ENCODE results near the gene LAPTM4A.
A peak's percentile ranks its signal among the peaks of the same experiment; 100 is the strongest.

The LAPTM4A gene

GRCh38 chr2:19993731-19994130 lies 57.7 kb downstream of the LAPTM4A start:
- H3K4me3 ChIP-seq (ENCODE audit: low read depth, low read length), result no peak overlapping the region
- no peak for DNase-seq (ENCODE audit: low read depth)

DNA sequence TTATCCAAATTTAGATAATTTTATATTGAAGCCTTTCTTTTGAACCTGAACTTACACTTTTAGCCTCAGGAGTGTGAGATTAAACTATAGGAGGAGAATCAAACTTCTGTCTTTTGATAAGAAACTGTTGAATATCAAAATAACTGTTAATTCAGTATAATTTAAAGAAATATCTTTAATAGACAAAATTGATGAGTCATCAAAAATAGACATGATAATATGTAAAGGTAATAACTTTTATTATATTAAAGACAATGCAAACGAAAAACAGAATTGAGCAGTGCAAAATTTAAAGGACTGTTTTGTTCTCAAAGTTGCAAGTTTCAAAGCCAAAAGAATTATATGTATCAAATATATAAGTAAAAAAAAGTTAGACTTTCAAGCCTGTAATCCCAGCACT lies 59.5 kb downstream of the LAPTM4A start:
- no peak for DNase-seq (ENCODE audit: low read depth)

GRCh38 chr2:19990416-19990728 lies 61.1 kb downstream of the LAPTM4A start:
- DNase-seq (ENCODE audit: low read depth), result no peak
- peak overlapping the region; percentile 95 for H3K4me3 ChIP-seq (ENCODE audit: low read depth, low read length)

More for the DNA sequence above, 59.5 kb downstream of the LAPTM4A start:
- H3K4me3 ChIP-seq (ENCODE audit: low read depth, low read length), result no peak overlapping the region

GRCh38 chr2:19989667-19990415 lies 61.6 kb downstream of the LAPTM4A start, which contains the start of gene WDR35:
TSS of gene WDR35 (minus strand) at chr2:19990105. CDS start at chr2:19990015, 90 bp downstream.
- H3K4me3 ChIP-seq (ENCODE audit: low read depth, low read length), result peak within 1 kb of the TSS; percentile 95
- peak; percentile 52 for DNase-seq (ENCODE audit: low read depth)

GRCh38 chr2:19989342-19989666 lies 62.1 kb downstream of the LAPTM4A start:
- DNase-seq (ENCODE audit: low read depth), result no peak
- peak overlapping the region; percentile 95 for H3K4me3 ChIP-seq (ENCODE audit: low read depth, low read length)

DNA sequence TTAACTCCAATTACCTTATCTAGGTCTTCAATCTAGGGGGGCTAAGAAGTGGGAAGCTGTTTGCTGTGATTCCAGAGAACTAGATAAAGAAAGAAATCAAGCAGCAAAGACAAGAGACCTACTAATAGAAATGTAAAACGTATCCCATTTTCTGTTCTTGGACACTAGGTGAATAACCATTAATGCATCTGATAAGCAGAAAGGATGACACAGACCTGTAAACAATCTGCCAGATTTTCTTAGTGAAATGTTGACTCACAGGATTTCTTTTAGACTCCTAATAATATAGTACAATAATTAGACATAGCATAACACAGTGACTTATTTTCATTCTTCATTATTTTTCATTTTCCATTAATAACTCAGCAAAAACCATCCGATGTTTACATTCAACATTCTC lies 62.8 kb downstream of the LAPTM4A start:
- DNase-seq (ENCODE audit: low read depth), result no peak
- peak overlapping the region; percentile 95 for H3K4me3 ChIP-seq (ENCODE audit: low read depth, low read length)

GRCh38 chr2:19987936-19988335 lies 63.5 kb downstream of the LAPTM4A start:
- H3K4me3 ChIP-seq (ENCODE audit: low read depth, low read length), result no peak overlapping the region
- no peak for DNase-seq (ENCODE audit: low read depth)
